ENCODE results near the gene FARP1.

GRCh38 chr13:98406427-98406826, 263.5 kb downstream of the FARP1 start:
- TF ChIP-seq CTCF (IDR thresholded peaks at IDR 0.05; ENCODE audit: low read depth, low read length, poor library complexity, severe bottlenecking) (no peak), EZH2phosphoT487 (IDR thresholded peaks at IDR 0.05; ENCODE audit: borderline replicate concordance, low read length) (no peak)

Data from DOHH2 (cell line).